Fibroblast of skin of left biceps (primary cell): ENCODE measurements around the gene USP15.
"Not testable (repeated sequence)": the region's sequence is repeated elsewhere in the genome, so short reads cannot be mapped to it uniquely, and the experiment has no call there.

Experiments used
- DNase-seq, 2 experiments: peaks; one replicate each; pipeline ENCODE4 v3.0.0-alpha.2; 2013; ENCODE audit warnings: low read depth in 2 of 2

The USP15 gene

DNA sequence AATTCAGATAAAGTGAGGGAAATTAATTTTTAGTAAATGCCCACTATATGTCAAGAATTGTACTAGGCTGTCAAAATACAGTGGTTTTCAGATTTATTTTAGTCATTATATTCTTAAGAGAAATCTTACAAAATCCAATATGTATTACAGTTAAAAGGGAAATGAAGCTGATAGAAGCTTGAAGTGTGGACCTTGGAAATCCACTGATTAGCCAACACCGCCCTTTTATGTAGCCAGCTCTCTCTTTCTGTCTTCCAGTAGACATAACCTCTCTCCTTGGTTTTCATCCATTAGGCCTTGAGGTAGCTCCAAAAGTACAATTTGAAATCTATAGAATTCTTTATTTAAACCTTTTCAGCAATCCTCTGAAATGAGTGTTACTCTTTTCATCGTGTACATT lies 63.2 kb downstream of the USP15 start:
- no peak for DNase-seq

DNA sequence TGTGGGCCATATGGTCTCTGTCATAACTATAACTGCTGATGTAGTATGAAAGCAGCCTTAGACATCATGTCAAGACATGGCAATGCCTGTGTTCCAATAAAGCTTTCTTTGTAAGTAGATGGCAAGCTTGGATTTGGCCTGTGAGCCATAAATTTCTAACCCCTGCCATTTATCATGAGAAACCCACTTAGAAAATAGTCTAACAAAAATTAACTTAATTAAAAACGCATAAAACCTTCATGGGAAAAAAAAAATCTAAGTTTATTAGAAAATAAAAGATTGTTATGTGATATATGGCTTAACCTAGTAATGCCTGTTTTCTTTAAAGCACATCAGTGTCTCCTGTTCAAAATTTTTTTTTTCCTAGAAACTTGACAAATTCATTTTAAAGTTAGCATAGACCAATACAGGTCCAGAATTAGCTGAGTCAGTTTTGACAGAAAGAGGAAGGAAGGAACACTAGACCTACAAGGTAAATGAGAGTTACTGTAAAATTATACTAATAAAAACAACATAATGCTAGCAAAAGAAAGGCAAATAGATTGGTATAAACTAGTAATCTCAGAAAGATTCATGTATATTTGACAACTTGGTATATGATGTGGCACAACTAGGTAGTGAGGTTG lies 68.2 kb downstream of the USP15 start:
- DNase-seq, result no peak

DNA sequence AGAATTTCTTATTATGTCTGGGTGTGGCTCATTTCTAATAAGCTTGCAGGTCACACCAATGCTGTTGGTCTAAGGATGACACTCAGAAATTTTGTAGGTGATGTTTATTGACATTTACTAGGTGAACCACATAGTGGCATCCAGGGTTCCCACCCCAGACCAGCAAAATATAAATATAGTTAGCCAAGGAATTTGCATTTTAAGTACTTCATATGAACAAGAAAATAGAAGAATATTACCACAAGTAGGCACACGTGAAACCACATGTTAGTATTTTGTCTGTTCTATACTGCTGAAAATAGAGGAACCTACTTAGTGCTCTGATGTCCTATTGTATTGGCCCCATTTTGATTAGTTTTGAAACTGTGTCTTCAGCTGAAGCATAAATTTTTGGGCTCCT lies 71.1 kb downstream of the USP15 start:
- DNase-seq, result no peak

DNA sequence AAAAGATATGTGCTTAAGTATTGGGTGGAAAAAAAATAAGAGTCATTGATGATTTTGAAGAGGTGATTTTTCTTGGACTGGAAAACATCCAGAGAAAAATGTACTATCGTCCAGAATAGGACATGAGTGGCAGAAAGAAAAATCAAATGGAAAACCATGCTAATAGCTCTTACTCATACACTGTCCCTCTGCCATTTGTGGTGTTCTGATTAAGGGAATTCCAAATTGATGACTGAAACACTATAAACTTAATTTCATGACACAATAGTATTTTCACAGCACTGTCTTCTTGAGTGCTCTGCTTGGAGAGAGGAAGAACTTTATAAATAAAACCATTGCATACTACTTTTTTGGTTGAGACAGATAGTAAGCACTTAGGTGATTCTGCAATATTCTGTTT lies 72.4 kb downstream of the USP15 start:
- DNase-seq, result no peak

DNA sequence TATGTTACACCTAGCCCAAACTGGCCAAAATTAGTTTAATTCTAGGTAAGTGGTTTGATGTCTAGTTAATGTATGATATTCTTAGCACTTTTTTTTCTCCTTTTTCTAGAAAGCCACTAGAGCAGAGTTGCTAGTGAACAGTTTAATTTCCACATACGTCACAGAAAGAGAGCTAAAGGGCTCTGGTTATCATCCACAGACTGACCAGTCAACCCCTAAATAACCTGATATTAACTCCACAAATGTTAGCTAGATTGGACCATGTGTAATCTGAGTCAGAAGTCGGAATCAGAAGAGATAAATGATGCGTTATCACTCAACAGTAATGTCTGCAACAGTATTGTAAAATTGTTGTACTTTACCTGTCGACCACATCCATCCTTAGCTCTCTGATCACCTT lies 74.9 kb downstream of the USP15 start:
- DNase-seq, result no peak

DNA sequence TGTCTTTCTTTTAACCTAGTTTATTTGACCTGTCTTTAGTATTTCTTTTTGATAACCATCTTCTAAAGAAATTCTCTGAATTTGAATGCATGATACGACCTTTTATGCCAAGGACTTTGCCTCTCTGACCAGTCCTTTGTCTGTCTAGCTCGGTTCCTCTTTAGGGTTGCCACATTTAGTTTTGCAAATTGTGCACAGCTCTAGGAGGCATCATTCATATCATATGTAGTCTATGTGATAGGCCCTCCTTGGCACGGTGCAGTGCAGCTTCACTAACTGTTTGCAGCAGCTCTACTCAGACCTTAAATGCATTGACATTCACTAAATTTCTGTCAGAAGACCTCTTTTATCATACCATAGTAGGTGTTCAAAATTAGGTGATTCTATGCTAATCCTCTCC lies 75.6 kb downstream of the USP15 start:
- no peak for DNase-seq

DNA sequence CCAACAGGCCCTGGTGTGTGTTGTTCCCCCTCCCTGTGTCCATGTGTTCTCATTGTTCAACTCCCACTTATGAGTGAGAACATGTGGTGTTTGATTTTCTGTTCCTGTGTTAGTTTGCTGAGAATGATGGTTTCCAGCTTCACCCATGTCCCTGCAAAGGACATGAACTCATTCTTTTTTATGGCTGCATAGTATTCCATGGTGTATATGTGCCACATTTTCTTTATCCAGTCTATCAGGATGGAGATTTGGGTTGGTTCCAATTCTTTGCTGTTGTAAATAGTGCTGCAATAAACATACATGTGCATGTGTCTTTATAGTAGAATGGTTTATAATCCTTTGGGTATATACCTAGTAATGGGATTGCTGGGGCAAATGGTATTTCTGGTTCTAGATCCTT lies 77.4 kb downstream of the USP15 start:
- not testable (repeated sequence) for DNase-seq

DNA sequence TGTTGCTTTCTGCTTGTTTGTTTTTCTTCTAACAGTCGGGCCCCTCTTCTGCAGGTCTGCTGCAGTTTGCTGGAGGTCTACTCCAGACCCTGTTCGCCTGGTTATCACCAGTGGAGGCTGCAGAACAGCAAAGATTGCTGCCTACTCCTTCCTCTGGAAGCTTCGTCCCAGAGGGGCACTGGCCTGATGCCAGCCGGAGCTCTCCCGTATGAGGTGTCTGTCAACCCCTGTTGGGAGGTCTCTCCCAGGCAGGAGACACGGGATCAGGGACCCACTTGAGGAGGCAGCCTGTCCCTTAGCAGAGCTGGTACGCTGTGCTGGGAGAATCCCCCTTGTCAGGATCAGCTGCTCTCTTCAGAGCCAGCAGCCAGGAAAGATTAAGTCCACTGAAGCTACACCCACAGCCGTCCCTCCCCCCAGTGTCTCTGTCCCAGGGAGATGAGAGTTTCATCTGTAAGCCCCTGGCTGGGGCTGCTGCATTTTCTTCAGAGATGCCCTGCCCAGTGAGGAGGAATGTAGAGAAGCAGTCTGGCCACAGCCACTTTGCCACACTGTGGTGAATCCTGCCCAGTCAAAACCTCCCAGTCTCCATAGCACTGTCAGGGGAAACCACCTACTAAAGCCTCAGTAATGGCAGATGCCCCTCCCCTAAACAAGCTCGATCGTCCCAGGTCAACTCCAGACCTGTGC lies 82.6 kb downstream of the USP15 start:
- DNase-seq, result not testable (repeated sequence)

DNA sequence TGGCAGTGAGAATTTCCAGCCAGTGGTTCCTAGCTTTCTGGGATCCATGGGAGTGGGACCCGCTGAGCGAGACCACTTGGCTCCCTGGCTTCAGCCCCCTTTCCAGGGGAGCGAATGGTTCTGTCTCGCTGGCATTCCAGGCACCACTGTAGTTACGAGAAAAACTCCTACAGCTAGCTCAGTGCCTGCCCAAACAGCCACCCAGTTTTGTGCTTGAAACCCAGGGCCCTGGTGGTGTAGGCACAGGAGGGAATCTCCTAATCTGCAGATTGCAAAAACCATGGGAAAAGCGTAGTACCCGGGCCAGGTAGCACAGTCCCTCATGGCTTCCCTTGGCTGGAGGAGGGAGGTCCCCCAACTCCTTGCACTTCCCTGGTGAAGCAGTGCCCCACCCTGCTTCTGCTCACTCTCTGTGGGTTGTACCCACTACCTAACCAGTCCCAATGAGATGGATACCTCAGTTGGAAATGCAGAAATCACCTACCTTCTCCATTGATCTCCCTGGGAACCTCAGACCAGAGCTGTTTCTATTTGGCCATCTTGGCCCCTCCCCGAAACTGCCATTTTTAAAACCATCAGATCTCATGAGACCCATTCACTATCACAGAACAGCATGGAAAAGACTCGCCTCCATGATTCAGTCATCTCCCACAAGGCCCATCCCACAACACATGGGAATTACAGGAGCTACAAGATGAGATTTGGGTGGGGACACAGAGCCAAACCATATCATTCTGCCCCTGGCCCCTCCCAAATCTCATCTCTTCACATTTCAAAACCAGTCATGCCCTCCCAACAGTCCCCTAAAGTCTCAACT lies 83.3 kb downstream of the USP15 start:
- DNase-seq, result not testable (repeated sequence)

DNA sequence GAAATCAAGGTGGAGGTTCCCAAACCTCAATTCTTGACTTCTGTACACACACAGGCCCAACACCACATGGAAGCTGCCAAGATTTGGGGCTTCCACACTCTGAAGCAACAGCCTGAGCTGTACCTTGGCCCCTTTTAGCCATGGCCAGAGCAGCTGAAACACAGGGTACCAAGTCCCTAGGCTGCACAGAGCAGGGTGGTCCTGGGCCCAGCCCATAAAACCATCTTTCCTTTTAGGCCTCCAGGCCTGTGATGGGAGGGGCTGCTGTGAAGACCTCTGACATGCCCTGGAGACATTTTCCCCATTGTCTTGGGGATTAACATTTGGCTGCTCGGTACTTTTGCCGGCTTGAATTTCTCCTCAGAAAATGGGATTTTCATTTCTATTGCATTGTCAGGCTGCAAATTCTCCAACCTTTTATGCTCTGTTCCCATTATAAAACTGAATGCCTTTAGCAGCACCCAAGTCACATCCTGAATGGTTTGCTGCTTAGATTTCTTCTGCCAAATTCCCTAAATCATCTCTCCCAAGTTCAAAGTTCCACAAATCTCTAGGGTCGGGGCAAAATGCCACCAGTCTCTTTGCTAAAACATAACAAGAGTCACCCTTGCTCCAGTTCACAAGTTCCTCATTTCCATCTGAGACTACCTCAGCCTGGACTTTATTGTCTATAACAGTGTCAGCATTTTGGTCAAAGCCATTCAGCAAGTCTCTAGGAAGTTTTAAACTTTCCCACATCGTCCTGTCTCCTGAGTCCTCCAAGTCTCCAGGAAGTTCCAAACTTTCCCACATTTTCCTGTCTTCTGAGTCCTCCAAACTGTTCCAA lies 84.7 kb downstream of the USP15 start:
- not testable (repeated sequence) for DNase-seq

DNA sequence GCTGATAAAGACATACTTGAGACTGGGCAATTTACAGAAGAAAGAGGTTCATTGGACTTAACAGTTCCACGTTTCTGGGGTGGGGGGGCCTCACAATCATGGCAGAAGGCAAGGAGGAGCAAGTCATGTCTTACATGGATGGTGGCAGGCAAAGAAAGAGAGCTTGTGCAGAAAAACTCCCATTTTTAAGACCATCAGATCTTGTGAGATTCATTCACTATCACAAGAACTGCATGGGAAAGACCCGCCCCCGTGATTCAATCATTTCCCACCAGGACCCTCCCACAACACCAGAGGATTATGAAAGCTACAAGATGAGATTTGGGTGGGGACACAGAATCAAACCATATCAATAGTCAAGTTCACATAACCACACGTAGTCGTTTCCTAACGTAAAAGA lies 85.5 kb downstream of the USP15 start:
- no peak for DNase-seq

DNA sequence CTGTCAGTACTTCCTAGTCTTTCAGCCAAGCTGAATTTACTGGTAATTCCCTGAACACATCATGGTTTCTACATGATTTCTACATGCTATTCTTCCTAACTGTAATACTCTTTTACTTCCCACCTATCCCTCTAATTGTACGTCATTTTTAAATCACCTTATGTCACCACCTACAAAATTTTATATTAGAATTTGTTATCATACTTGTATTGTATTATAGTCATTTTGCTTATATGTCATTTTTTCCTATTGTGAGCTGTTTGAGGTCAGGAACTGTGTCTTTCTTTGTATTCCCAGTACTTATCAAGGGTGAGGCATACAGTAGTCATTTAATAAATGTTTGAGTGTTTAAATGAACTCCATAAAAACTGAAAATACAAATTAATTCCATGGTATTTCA lies 86.6 kb downstream of the USP15 start:
- no peak for DNase-seq

DNA sequence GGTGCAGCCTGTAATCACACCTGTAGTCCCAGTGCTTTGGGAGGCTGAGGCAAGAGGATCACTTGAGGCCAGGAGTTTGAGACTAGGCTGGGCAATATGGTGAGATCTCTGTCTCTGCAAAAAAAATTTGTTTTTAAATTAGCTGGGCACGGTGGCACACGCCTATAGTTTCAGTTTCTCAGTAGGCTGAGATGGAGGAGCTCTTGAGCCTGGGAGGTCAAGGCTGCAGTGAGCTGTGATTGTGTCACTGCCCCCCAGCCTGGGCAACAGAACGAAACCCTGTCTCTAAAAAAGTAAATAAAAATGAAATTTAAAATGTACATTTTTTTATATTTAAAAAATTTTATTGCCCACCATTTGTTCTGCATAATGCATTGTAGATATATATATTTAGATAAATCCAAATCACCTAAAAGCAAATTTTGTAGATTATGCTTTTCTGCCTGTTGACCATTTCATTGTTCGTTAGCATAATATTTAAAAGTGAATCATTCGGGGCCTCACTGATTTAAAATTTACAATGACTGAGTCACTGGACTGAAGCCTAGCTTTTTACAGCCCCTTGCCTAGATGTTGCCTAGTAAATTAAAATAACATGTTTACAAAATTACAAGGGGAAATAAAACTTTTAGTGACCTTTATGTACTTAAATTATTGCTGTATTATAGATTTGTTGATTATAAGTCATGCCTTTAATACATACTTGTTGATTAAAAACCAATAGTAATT lies 87.9 kb downstream of the USP15 start:
- no peak for DNase-seq

DNA sequence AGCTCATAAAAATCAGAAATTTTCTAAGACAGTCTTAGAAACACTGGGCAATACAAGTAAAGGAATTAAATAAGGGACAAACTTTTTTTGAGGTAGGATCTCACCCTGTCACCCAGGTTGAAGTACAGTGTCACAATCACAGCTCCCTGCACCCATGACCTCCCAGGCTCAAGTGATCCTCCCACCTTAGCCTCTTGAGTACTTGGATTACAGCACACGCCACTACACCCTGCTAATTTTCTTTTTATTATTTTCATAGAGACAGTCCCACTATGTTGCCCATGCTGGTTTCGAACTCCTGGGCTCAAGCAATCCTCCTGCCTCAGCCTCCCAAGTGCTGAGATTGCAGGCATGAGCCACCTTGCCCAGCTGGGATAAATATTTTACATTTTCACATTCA lies 90.3 kb downstream of the USP15 start:
- no peak for DNase-seq

DNA sequence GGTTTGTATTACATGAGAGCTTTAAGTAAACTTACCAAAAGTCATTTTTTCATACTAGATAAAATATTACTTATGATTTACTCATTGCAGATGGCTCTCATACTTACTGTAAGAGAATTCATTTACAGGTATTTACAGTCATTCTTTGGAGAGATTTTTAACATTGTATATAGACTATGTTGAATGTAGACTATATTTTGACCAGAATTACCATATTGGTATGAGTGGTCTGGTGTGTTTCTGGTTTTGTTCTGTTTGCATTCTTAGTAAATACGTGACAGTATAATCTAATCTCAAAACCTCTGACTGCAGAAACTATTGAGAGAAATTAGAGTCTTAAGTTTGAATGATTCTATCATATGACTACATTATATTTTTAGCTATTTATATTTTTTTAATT lies 91.1 kb downstream of the USP15 start:
- no peak for DNase-seq

DNA sequence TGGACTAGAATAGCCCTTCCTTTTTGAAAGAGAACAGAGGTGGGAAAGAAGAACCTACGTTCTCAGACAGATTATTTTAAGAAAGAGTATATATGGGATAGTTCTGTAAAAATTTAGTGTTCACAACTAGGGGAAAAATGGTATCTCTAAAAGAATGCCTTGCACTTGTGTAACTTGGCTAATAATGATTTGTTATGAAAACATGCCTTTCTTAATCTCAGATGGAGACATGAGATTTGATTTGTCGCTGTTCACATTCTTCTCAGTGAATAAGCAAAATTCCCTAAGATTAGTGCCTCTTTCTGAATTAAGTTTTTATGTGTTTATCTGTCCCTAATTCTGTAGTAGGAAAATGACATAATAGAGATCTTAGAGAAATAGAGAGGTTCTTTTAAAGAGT lies 100.8 kb downstream of the USP15 start:
- DNase-seq, result no peak

DNA sequence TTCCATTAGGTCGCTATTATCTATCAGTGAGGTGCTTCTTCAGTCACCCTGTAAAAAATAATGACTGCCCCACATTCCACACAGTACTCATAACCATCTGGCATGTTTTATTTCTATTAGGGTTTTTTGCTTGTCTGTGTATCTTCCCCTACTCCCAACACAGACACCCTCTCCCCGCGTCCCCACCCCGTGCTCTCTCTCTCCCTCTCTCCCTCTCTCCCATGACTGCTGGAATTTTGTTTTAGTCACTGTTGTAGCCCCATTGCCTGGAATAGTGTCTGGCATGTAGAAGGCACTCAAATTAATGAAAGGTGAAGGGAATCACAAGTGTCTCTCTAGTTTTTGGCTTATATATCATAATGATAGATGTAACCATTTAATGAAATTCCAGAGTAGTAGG lies 103.3 kb downstream of the USP15 start:
- DNase-seq, result no peak

DNA sequence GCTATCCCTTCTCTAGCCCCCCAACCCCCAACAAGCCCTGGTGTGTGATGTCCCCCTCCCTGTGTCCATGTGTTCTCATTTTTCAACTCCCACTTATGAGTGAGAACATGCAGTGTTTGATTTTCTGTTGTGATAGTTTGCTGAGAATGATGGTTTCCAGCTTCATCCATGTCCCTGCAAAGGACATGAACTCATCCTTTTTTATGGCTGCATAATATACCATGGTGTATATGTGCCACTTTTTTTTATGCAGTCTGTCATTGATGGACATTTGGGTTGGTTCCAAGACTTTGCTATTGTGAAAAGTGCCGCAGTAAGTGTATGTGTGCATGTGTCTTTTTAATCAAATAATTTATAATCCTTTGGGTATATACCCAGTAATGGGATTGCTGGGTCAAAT lies 104.5 kb downstream of the USP15 start:
- DNase-seq, result not testable (repeated sequence)

DNA sequence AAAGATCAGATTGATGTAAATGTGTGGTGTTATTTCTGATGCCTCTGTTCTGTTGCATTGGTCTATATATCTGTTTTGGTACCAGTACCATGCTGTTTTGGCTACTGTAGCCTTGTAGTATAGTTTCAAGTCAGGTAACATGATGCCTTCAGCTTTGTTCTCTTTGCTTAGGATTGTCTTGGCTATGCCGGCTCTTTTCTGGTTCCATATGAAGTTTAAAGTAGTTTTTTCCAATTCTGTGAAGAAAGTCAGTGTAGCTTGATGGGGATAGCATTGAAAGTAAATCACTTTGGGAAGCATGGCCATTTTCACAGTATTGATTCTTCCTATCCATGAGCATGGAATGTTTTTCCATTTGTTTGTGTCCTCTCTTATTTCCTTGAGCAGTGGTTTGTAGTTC lies 105.6 kb downstream of the USP15 start:
- DNase-seq, result not testable (repeated sequence)

DNA sequence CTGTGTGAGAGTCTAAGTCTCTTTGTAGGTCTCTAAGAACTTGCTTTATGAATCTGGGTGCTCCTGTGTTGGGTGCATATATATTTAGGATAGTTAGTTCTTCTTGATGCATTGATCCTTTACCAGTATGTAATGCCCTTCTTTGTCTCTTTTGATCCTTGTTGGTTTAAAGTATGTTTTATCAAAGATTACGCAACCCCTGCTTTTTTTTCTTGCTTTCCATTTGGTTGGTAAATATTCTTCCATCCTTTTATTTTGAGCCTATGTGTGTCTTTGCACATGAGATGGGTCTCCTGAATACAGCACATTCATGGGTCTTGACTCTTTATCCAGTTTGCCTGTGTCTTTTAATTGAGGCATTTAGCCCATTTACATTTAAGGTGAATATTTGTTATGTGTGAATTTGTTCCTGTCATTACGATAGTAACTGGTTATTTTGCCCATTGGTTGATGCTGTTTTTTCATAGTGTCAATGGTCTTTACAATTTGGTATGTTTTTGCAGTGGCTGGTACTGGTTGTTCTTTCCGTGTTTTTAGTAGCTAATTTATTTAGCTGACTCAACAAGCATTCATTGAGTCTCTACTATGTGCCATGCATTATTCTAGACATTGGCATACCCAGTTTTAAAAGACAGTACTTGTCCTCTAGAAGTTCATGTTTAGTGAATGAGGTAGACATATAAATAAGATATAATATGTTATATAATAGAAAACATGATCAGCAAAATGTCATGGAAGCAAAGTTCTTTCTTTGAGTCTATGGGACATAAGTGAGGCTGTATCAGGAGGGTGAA lies 108.4 kb downstream of the USP15 start:
- not testable (repeated sequence) for DNase-seq

DNA sequence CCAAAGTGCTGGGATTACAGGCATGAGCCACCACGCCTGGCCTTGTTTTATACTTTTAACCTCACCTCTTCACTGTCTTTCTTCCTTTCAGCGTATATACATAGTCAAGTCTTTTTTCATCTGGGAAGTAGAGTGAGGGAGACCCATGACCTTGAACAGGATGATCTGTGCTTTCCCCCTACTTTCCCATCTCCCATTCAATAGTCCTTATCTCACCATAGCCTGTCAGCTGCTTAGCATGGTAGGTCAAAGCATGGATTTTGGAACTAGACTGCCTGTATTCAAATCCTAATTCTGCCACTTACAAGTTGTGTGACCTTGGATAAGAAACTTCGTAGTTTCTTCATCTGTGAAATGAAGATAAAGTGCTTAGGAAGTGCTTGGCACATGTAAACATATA lies 110.0 kb downstream of the USP15 start:
- DNase-seq, result no peak
